ENCODE results near the gene CTDSP1. TPM values are rescaled to one million over a fixed set of nuclear protein-coding genes. Genes with fewer than 3 reads are reported as not detected.

The CTDSP1 gene
- polyA plus RNA-seq, 2 of the 4 experiments (the other 2 are of a cell fraction) = 39.5 to 50.3 TPM

GRCh38 chr2:218397463-218397819, 2.2 kb upstream of the CTDSP1 start (continued):
- TF ChIP-seq BCL3 (IDR thresholded peaks at IDR 0.05) (no peak), CBX8 (IDR thresholded peaks at IDR 0.05) (no peak)

GRCh38 chr2:218397820-218398436, 1.7 kb upstream of the CTDSP1 start:
- CTCF ChIA-PET = interaction anchor here (0.9 to 4.4 kb wide), 6 partner anchors 6 to 450 kb away, joined by 3 to 24 read pairs (median 6); partner anchors contain the start of genes AAMP and PNKD
- POLR2A ChIA-PET = interaction anchor here (2.3 kb wide), 1 partner anchor 8 kb away, joined by 7 read pairs; no protein-coding TSS in a partner anchor
- no peak for FAIRE-seq
- TF ChIP-seq GATA3 (IDR thresholded peaks at IDR 0.05; ENCODE audit: borderline replicate concordance) = no peak
- no peak for TF ChIP-seq ZNF302 (CRISPR knock-in tag; IDR thresholded peaks at IDR 0.05)
- no peak for TF ChIP-seq ESRRA (IDR thresholded peaks at IDR 0.05; ENCODE audit: borderline replicate concordance, low read length)
- peak; percentile 98 for TF ChIP-seq KDM1A (IDR thresholded peaks at IDR 0.05; ENCODE audit: low read depth)
- TF ChIP-seq JUNB (IDR thresholded peaks at IDR 0.05) = no peak
- TF ChIP-seq CHD2 (IDR thresholded peaks at IDR 0.05; ENCODE audit: low read length, partially characterized antibody) = no peak
- TF ChIP-seq REST (IDR thresholded peaks at IDR 0.05) = no peak
- TF ChIP-seq RAD21 (conservative IDR thresholded peaks at IDR 0.05 in 1 of 2, IDR thresholded peaks at IDR 0.05 in 1 of 2) = no peak
- TF ChIP-seq FOSL2 (IDR thresholded peaks at IDR 0.05) = no peak
- TF ChIP-seq FOSL2 (CRISPR knock-in tag; IDR thresholded peaks at IDR 0.05) = no peak
- TF ChIP-seq HES2 (IDR thresholded peaks at IDR 0.05) = no peak
- TF ChIP-seq FOXS1 (CRISPR knock-in tag; IDR thresholded peaks at IDR 0.05) = no peak
- no peak for TF ChIP-seq PBX3 (IDR thresholded peaks at IDR 0.05)
- TF ChIP-seq TP53 (CRISPR knock-in tag; IDR thresholded peaks at IDR 0.05) = no peak
- no peak for TF ChIP-seq MAFK (IDR thresholded peaks at IDR 0.05; ENCODE audit: partially characterized antibody)
- no peak for TF ChIP-seq EHMT2 (IDR thresholded peaks at IDR 0.05; ENCODE audit: low read depth)
- TF ChIP-seq POLR2A (IDR thresholded peaks at IDR 0.05; ENCODE audit: low read length) = peak; percentile 36
- no peak for TF ChIP-seq KDM5A (IDR thresholded peaks at IDR 0.05)
- no peak for TF ChIP-seq USF2 (IDR thresholded peaks at IDR 0.05)
- TF ChIP-seq ZFP36 (IDR thresholded peaks at IDR 0.05; ENCODE audit: borderline replicate concordance, partially characterized antibody) = peak; percentile 4
- no peak for TF ChIP-seq MAZ (IDR thresholded peaks at IDR 0.05; ENCODE audit: borderline replicate concordance, low read depth, low read length)
- TF ChIP-seq EHF (CRISPR knock-in tag; IDR thresholded peaks at IDR 0.05) = no peak
- TF ChIP-seq HOXB13 (CRISPR knock-in tag; IDR thresholded peaks at IDR 0.05; ENCODE audit: low read depth) = no peak
- no peak for TF ChIP-seq CEBPB (IDR thresholded peaks at IDR 0.05)
- no peak for TF ChIP-seq CBX8 (IDR thresholded peaks at IDR 0.05)
- TF ChIP-seq HEYL (CRISPR knock-in tag; IDR thresholded peaks at IDR 0.05) = no peak; the same call in 1 of the 2 replicates
- TF ChIP-seq EP300 (IDR thresholded peaks at IDR 0.05) = no peak
- TF ChIP-seq RCOR1 (IDR thresholded peaks at IDR 0.05; ENCODE audit: low read depth, low read length) = 0 out of 2 replicates have a peak, but pooled peaks have one; percentile 76
- no peak for TF ChIP-seq NPAS2 (CRISPR knock-in tag; IDR thresholded peaks at IDR 0.05; ENCODE audit: borderline replicate concordance)
- no peak for TF ChIP-seq PHF8 (IDR thresholded peaks at IDR 0.05; ENCODE audit: borderline replicate concordance, low read depth)
- TF ChIP-seq HMGXB4 (CRISPR knock-in tag; IDR thresholded peaks at IDR 0.05; ENCODE audit: borderline replicate concordance) = no peak

More at GRCh38 chr2:218397820-218398436, 1.7 kb upstream of the CTDSP1 start:
- DNase-seq (ENCODE audit: low read depth in 1 of 2, low spot score in 1 of 2) (peak; percentile 65 to 87), ATAC-seq (peak; percentile 16 to 39)
- H3K9me3 ChIP-seq = no peaks in the 10 kb centered on the region
- peak overlapping the region; percentile 90 for H3K4me2 ChIP-seq
- H3K4me3 ChIP-seq = peak overlapping the region; percentile 94
- 1% methylated on average over 35 of the region's 35 CpGs for WGBS (ENCODE audit: missing lambda C conversion rate)
- H3K27ac ChIP-seq = peak overlapping the region; percentile 98 to 100
- H3K4me1 ChIP-seq = peaks cover 39% of the 10 kb centered on the region
